Fibroblast of lung (primary cell): Measurements from ENCODE around the gene LRP1-AS. TPM values are rescaled to one million over a fixed set of nuclear protein-coding genes. Genes with fewer than 3 reads are reported as not detected.

ENCODE experiments used
- DNase-seq, 2 donors: peaks; one replicate each; pipeline versions ENCODE4 v3.0.0 to v3.0.0-alpha.2; 2010; ENCODE audit warnings: low read depth in 2 of 2
- H2AFZ ChIP-seq: 2 replicates; pipeline ENCODE4 v1.5.1; 2012; ENCODE audit warnings: low read length, control low read depth, inconsistent platforms
- H3K27ac ChIP-seq: 2 replicates; pipeline ENCODE4 v1.5.1; 2011; ENCODE audit warnings: low read length, control low read depth; ENCODE audit not compliant: insufficient read depth
- H3K27me3 ChIP-seq: 2 replicates; pipeline ENCODE4 v1.5.1; 2011; ENCODE audit warnings: mild to moderate bottlenecking, low read length; ENCODE audit not compliant: control insufficient read depth, insufficient read depth
- H3K36me3 ChIP-seq: 2 replicates; pipeline ENCODE4 v1.5.1; 2011; ENCODE audit warnings: low read length; ENCODE audit not compliant: control insufficient read depth, insufficient read depth
- H3K4me1 ChIP-seq: 2 replicates; pipeline ENCODE4 v1.5.1; 2011; ENCODE audit warnings: low read length; ENCODE audit not compliant: control insufficient read depth, insufficient read depth; ENCODE audit errors: extremely low read depth
- H3K4me2 ChIP-seq: 2 replicates; pipeline ENCODE4 v1.5.1; 2011; ENCODE audit warnings: low read length, control low read depth; ENCODE audit not compliant: insufficient read depth; ENCODE audit errors: extremely low read depth
- H3K4me3 ChIP-seq, 4 experiments: fragments of 200-600 bp in 1 of 4; sonication (generic) in 1 of 4; replicated peaks in 1 of 4; 2 replicates each; pipeline ENCODE4 v1.5.1; 2011 to 2016; ENCODE audit warnings: low read length in 4 of 4, low read depth in 3 of 4, mild to moderate bottlenecking in 3 of 4, control low read depth in 2 of 4, inconsistent platforms in 1 of 4, mixed read lengths in 1 of 4; ENCODE audit not compliant: insufficient read depth in 1 of 4; ENCODE audit errors: control extremely low read depth in 1 of 4
- H3K79me2 ChIP-seq: 2 replicates; pipeline ENCODE4 v1.5.1; 2012; ENCODE audit warnings: mild to moderate bottlenecking, low read length, inconsistent platforms; ENCODE audit not compliant: control insufficient read depth, insufficient read depth
- H3K9ac ChIP-seq: 2 replicates; pipeline ENCODE4 v1.5.1; 2011; ENCODE audit warnings: mild to moderate bottlenecking, low read length, control low read depth; ENCODE audit not compliant: insufficient read depth
- H3K9me3 ChIP-seq: 2 replicates; pipeline ENCODE4 v1.5.1; 2012; ENCODE audit warnings: low read depth, low read length; ENCODE audit not compliant: control insufficient read depth, insufficient read depth
- H4K20me1 ChIP-seq: 2 replicates; pipeline ENCODE4 v1.5.1; 2011; ENCODE audit warnings: low read length; ENCODE audit not compliant: control insufficient read depth, insufficient read depth; ENCODE audit errors: extremely low read depth
- EZH2 ChIP-seq: IDR thresholded peaks from 2 replicates; pipeline ENCODE4 v1.5.1; 2012; ENCODE audit warnings: low read length, control low read depth, mild to moderate bottlenecking; ENCODE audit errors: missing control alignments
- polyA plus RNA-seq, 2 donors: library from polyadenylated mRNA; depleted of rRNA in 1 of 2; stranded (reverse) in 1 of 2; unstranded in 1 of 2; fragments of >200 nt; gene quantifications; 2 replicates each; pipeline ENCODE4 v1.2.1, GENCODE V29; 2011 to 2012; ENCODE audit warnings: missing spikeins in 1 of 2
- total RNA-seq: library from RNA; depleted of rRNA; stranded (reverse); fragments of >200 nt; gene quantifications from 2 replicates; pipeline ENCODE4 v1.2.1, GENCODE V29; 2014
- TF ChIP-seq, protein P1 (sequence below), 2 donors: IDR thresholded peaks in 1 of 2; conservative IDR thresholded peaks in 1 of 2; 1 replicate in 1 of 2; 2 replicates in 1 of 2; pipeline ENCODE4 v1.5.1; 2011 to 2012; ENCODE audit warnings: low read length in 2 of 2, control low read depth in 1 of 2, inconsistent platforms in 1 of 2, low read depth in 1 of 2, mild to moderate bottlenecking in 1 of 2

The LRP1-AS gene
- total and polyA plus RNA-seq, 2 donors (not counting 1 experiment from before 2014, with no cell fraction given), result not detected

GRCh38 chr12:57143454-57143853, 4.0 kb downstream of the LRP1-AS start:
- Histone ChIP-seq H3K27me3 (no peaks in the 10 kb centered on the region), H2AFZ (no peak overlapping the region), H3K9me3 (no peaks in the 10 kb centered on the region), H3K4me1 (peaks cover 52% of the 10 kb centered on the region), H3K36me3 (peaks cover 51% of the 10 kb centered on the region), H3K27ac (no peak overlapping the region), H3K79me2 (peaks cover 52% of the 10 kb centered on the region), H3K4me2 (no peak overlapping the region), H3K9ac (no peak overlapping the region), H3K4me3 (no peak overlapping the region), H4K20me1 (no peaks in the 10 kb centered on the region)
- no peak for DNase-seq
- TF ChIP-seq EZH2, result no peak
- TF ChIP-seq, protein P1, sequence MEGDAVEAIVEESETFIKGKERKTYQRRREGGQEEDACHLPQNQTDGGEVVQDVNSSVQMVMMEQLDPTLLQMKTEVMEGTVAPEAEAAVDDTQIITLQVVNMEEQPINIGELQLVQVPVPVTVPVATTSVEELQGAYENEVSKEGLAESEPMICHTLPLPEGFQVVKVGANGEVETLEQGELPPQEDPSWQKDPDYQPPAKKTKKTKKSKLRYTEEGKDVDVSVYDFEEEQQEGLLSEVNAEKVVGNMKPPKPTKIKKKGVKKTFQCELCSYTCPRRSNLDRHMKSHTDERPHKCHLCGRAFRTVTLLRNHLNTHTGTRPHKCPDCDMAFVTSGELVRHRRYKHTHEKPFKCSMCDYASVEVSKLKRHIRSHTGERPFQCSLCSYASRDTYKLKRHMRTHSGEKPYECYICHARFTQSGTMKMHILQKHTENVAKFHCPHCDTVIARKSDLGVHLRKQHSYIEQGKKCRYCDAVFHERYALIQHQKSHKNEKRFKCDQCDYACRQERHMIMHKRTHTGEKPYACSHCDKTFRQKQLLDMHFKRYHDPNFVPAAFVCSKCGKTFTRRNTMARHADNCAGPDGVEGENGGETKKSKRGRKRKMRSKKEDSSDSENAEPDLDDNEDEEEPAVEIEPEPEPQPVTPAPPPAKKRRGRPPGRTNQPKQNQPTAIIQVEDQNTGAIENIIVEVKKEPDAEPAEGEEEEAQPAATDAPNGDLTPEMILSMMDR (conservative IDR thresholded peaks at IDR 0.05 in 1 of 2, IDR thresholded peaks at IDR 0.05 in 1 of 2; ENCODE audit: low read depth in 1 of 2, low read length in 2 of 2), result no peak

GRCh38 chr12:57142727-57143126, 4.7 kb downstream of the LRP1-AS start:
- Histone ChIP-seq H2AFZ (no peak overlapping the region), H4K20me1 (no peaks in the 10 kb centered on the region), H3K4me3 (no peak overlapping the region), H3K4me2 (no peak overlapping the region), H3K27me3 (no peaks in the 10 kb centered on the region), H3K27ac (no peak overlapping the region), H3K4me1 (peaks cover 50% of the 10 kb centered on the region), H3K36me3 (peaks cover 47% of the 10 kb centered on the region), H3K9me3 (no peaks in the 10 kb centered on the region), H3K79me2 (peaks cover 59% of the 10 kb centered on the region), H3K9ac (no peak overlapping the region)
- no peak for DNase-seq
- TF ChIP-seq EZH2, result no peak
- TF ChIP-seq, protein P1 (conservative IDR thresholded peaks at IDR 0.05 in 1 of 2, IDR thresholded peaks at IDR 0.05 in 1 of 2; ENCODE audit: low read depth in 1 of 2, low read length in 2 of 2), result no peak

- Histone ChIP-seq H3K27ac (no peak overlapping the region), H3K4me2 (no peak overlapping the region), H2AFZ (no peak overlapping the region), H3K9ac (no peak overlapping the region), H4K20me1 (no peaks in the 10 kb centered on the region), H3K36me3 (peaks cover 46% of the 10 kb centered on the region), H3K79me2 (peaks cover 61% of the 10 kb centered on the region), H3K4me3 (no peak overlapping the region), H3K9me3 (no peaks in the 10 kb centered on the region), H3K4me1 (peaks cover 48% of the 10 kb centered on the region), H3K27me3 (no peaks in the 10 kb centered on the region)
- no peak for TF ChIP-seq EZH2
- TF ChIP-seq, protein P1 (conservative IDR thresholded peaks at IDR 0.05 in 1 of 2, IDR thresholded peaks at IDR 0.05 in 1 of 2; ENCODE audit: low read depth in 1 of 2, low read length in 2 of 2), result no peak
- no peak for DNase-seq
These were observed 5.3 kb downstream of the LRP1-AS start for GRCh38 chr12:57142121-57142520.
